Lower lobe of right lung (tissue), 2 donors: ENCODE results near the gene FOXK2. TPM values are rescaled to one million over a fixed set of nuclear protein-coding genes. Genes with fewer than 3 reads are reported as not detected.

ENCODE experiments used
- ATAC-seq, 2 donors: fragments of 200-7000 bp; cut with Tn5 transposase; one replicate each; pipeline ENCODE4 v1.9.1; 2020 to 2022; ENCODE audit warnings: mild to moderate bottlenecking in 2 of 2, moderate library complexity in 2 of 2
- DNase-seq: peaks from one replicate; pipeline ENCODE4 v3.0.0-alpha.2; 2020
- H3K27ac ChIP-seq: fragments of 200-600 bp; one replicate; pipeline ENCODE4 v1.8.0; 2022
- H3K27me3 ChIP-seq: fragments of 200-600 bp; one replicate; pipeline ENCODE4 v1.8.0; 2022; ENCODE audit warnings: low read depth
- H3K36me3 ChIP-seq: fragments of 200-600 bp; one replicate; pipeline ENCODE4 v1.8.0; 2022; ENCODE audit warnings: mild to moderate bottlenecking
- H3K4me1 ChIP-seq: fragments of 200-600 bp; one replicate; pipeline ENCODE4 v1.8.0; 2022
- H3K4me3 ChIP-seq: fragments of 200-600 bp; one replicate; pipeline ENCODE4 v1.8.0; 2022; ENCODE audit warnings: mild to moderate bottlenecking
- H3K9me3 ChIP-seq: fragments of 200-600 bp; one replicate; pipeline ENCODE4 v1.8.0; 2022
- intact Hi-C: fragments of 100-400 bp; cut with DNase I; formaldehyde crosslinking; loops from one replicate; pipeline ENCODE4 v1.11.0; 2022
- total RNA-seq: library from RNA; stranded (reverse); fragmentation: NEBNext Ultra II Directional; extraction: Animal tissue kit (Norgen Biotek cat#: 25700); gene quantifications from one replicate; pipeline ENCODE4 v1.2.1, GENCODE V29; 2021
- TF ChIP-seq, protein P1 (sequence below): fragments of 200-600 bp; IDR thresholded peaks from one replicate; pipeline ENCODE4 v1.8.0; 2022; ENCODE audit warnings: antibody characterized with exemption, mild to moderate bottlenecking
- donor health status: DM: no; HTN: yes; CAD: no; lungs with severe emphysema.

FOXK2 gene
- total RNA-seq, 1 donor from 2014 or later: 60.1 TPM

DNA sequence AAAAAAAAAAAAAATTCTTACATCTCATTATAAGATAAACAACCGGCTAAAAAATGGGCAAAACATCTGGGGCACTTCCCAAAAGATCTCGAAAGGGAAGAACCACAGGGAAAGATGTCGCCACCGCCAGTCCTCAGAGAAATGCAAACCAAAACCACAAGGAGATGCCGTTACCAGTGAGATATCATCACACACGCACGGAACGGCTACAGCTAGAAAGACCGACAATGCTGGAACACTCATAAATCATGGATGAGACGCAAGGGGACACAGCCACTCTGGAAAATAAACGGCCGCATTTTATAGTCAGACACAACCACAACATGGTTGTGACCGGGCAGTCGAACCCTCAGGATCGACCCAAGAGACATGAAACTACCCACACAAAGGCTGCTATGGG is 104.2 kb downstream of the FOXK2 start:
- no peaks in the 10 kb centered on the region for H3K9me3 ChIP-seq
- DNase-seq (peak; percentile 34), ATAC-seq (peak in 1 of 2 donors; percentile 27)
- H3K4me3 ChIP-seq: no peak overlapping the region
- peaks cover 100% of the 10 kb centered on the region for H3K36me3 ChIP-seq
- H3K4me1 ChIP-seq: peaks cover 12% of the 10 kb centered on the region
- intact Hi-C loops: no loop called here
- H3K27ac ChIP-seq: no peak overlapping the region
- TF ChIP-seq, protein P1, sequence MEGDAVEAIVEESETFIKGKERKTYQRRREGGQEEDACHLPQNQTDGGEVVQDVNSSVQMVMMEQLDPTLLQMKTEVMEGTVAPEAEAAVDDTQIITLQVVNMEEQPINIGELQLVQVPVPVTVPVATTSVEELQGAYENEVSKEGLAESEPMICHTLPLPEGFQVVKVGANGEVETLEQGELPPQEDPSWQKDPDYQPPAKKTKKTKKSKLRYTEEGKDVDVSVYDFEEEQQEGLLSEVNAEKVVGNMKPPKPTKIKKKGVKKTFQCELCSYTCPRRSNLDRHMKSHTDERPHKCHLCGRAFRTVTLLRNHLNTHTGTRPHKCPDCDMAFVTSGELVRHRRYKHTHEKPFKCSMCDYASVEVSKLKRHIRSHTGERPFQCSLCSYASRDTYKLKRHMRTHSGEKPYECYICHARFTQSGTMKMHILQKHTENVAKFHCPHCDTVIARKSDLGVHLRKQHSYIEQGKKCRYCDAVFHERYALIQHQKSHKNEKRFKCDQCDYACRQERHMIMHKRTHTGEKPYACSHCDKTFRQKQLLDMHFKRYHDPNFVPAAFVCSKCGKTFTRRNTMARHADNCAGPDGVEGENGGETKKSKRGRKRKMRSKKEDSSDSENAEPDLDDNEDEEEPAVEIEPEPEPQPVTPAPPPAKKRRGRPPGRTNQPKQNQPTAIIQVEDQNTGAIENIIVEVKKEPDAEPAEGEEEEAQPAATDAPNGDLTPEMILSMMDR: no peak
- H3K27me3 ChIP-seq: no peaks in the 10 kb centered on the region

DNA sequence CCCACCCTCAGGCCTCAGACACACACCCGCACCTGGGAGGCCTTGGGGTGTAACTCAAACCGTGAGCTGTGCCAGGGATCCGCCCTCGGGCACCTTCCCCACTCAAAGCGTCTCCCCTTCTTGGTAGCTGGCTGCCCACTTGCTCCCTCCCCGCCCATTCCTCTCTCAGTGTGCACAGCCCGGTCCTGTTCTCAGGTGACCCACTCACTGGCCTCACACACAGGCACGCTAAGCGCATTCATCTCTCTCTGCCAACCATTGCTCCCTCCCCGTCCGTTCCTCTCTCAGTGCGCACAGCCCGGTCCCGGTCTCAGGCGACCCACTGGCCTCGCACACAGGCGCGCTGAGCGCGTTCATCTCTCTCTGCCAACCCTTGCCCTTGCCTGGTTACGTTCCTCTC is 107.9 kb downstream of the FOXK2 start:
- Histone ChIP-seq H3K27ac (no peak overlapping the region), H3K36me3 (peaks cover 87% of the 10 kb centered on the region), H3K4me1 (peaks cover 12% of the 10 kb centered on the region), H3K27me3 (no peaks in the 10 kb centered on the region), H3K4me3 (no peak overlapping the region), H3K9me3 (no peaks in the 10 kb centered on the region)
- DNase-seq (peak; percentile 39), ATAC-seq (peak in 1 of 2 donors; percentile 8)
- TF ChIP-seq, protein P1: no peak
- intact Hi-C loops: no loop called here

DNA sequence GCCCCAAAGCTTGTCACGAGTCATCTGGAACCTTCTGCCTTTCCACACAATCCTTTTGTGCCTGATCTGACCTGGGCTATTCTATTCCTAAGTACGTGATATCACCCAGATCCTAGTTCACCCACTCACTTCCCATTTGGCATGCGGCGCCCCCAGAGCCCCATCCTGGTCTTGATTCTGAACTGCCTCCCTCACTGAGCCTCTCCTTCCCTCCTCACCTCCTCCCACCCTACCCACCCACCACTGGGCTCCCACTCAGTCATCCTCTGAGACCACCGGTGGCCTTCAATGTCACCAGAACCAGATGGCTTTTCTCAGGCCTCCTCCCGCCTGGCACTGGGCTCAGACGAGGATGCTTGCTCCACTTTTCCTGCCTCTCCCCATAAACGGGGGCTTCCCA is 110.2 kb downstream of the FOXK2 start:
- intact Hi-C loops: no loop called here
- H3K4me3 ChIP-seq: no peak overlapping the region
- H3K9me3 ChIP-seq: no peaks in the 10 kb centered on the region
- TF ChIP-seq, protein P1: no peak
- H3K4me1 ChIP-seq: peaks cover 12% of the 10 kb centered on the region
- ATAC-seq (no peak), DNase-seq (peak; percentile 2)
- H3K36me3 ChIP-seq: peaks cover 80% of the 10 kb centered on the region
- H3K27ac ChIP-seq: no peak overlapping the region
- no peaks in the 10 kb centered on the region for H3K27me3 ChIP-seq

DNA sequence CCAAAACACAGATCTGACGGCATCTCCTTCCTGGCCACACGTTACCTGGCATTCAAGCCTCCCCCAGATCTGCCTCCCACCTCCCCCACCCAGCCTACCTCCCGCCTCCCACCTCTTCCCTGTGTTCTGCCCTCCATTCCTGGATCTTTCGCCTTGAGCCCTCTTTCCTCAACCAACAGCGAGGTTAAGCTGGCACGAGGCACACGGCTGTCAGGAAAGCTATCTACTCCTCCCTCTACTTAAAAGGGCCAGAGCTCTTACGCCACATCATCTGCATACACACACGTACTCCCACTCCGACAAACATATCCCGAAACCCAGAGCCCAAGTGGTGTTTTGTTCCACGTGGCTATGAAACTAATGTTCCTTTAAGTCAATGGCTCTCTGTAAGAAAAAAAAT is 110.7 kb downstream of the FOXK2 start:
- Histone ChIP-seq H3K4me1 (peaks cover 12% of the 10 kb centered on the region), H3K27ac (no peak overlapping the region), H3K4me3 (no peak overlapping the region), H3K9me3 (no peaks in the 10 kb centered on the region), H3K27me3 (no peaks in the 10 kb centered on the region), H3K36me3 (peaks cover 76% of the 10 kb centered on the region)
- intact Hi-C loops: no loop called here
- DNase-seq: peak; percentile 7
- no peak for ATAC-seq
- TF ChIP-seq, protein P1: no peak

DNA sequence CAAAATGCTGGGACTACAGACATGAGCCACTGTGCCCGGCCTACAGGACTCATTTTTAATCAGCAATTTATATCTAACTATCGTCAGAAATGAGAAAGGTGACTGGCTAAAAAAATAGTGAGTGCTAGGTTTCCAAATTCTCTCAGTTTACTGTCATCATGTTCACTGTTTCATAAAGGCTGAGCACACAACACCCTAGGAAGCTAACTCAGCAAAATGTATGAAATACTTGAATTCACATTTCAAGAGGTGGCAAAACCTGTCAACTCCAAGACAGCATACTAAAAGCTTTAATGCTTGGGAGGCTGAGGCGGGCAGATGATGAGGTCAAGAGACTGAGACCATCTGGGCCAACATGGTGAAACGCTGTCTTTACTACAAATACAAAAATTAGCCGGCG is 112.0 kb downstream of the FOXK2 start:
- Histone ChIP-seq H3K27me3 (no peaks in the 10 kb centered on the region), H3K9me3 (no peaks in the 10 kb centered on the region), H3K36me3 (peaks cover 62% of the 10 kb centered on the region), H3K4me3 (no peak overlapping the region), H3K4me1 (peaks cover 12% of the 10 kb centered on the region), H3K27ac (no peak overlapping the region)
- DNase-seq (peak; percentile 6), ATAC-seq (no peak)
- intact Hi-C loops: no loop called here
- TF ChIP-seq, protein P1: no peak

DNA sequence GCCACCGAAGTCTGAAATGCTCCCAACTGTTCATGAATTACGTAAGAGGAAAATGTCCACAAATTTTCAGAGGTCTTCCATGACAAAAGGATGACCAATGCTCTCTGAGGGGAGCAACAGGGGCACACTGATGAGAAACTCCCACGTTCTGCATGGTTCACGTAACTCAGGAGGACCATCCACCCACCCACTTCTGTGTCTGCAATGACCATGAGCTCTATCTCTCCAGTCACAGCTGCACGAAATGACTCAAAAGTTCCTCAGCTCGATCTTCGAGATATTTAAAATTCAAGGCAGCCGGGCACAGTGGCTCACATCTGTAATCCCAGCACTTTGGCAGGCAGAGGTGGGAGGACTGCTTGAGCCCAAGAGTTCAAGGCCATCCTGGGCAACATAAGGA is 112.9 kb downstream of the FOXK2 start:
- TF ChIP-seq, protein P1: no peak
- ATAC-seq (no peak), DNase-seq (peak; percentile 29)
- no peak overlapping the region for H3K27ac ChIP-seq
- peaks cover 53% of the 10 kb centered on the region for H3K36me3 ChIP-seq
- H3K9me3 ChIP-seq: no peaks in the 10 kb centered on the region
- intact Hi-C loops: no loop called here
- no peak overlapping the region for H3K4me3 ChIP-seq
- no peaks in the 10 kb centered on the region for H3K27me3 ChIP-seq
- H3K4me1 ChIP-seq: peaks cover 9% of the 10 kb centered on the region
